Cortex of kidney (tissue), 1 donor: ENCODE results near the gene NTSR1.

ENCODE experiments used
- DNase-seq: peaks from one replicate; lab custom pipeline; 2025; lab: John Stamatoyannopoulos, UW

Gene NTSR1

DNA sequence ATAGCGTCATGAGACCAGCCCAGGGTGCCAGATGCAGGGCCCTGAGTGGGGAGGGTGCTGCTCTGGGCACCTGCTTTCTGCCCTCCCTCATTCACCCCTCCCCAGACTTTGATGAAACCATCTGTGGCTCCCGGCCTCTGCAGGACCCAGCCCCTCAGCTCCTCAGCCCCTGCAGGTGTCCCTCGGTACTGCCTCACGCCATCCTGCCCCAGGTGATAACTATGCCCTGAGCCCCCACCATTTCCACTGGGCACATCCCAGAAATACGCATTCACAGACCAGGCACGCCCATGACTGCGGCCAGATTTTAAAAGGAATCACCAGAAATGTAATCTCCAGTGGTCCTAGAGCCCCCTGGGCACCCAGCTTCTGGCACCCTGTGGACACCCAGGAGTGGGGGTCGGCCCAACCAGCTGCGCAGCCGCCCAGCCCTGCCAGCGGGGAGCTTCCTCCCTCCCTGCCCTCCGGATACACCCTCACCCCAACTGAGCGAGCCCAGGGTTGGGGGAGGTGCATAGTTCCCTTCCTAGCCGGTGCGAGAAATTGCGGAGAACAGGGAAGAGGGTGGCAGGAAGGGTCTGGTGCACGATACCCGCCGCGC, 615 bp upstream of the NTSR1 start:
- no peak for DNase-seq

DNA sequence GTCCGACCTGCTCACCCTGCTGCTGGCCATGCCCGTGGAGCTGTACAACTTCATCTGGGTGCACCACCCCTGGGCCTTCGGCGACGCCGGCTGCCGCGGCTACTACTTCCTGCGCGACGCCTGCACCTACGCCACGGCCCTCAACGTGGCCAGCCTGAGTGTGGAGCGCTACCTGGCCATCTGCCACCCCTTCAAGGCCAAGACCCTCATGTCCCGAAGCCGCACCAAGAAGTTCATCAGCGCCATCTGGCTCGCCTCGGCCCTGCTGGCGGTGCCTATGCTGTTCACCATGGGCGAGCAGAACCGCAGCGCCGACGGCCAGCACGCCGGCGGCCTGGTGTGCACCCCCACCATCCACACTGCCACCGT, 885 bp downstream of the NTSR1 start:
- no peak for DNase-seq

DNA sequence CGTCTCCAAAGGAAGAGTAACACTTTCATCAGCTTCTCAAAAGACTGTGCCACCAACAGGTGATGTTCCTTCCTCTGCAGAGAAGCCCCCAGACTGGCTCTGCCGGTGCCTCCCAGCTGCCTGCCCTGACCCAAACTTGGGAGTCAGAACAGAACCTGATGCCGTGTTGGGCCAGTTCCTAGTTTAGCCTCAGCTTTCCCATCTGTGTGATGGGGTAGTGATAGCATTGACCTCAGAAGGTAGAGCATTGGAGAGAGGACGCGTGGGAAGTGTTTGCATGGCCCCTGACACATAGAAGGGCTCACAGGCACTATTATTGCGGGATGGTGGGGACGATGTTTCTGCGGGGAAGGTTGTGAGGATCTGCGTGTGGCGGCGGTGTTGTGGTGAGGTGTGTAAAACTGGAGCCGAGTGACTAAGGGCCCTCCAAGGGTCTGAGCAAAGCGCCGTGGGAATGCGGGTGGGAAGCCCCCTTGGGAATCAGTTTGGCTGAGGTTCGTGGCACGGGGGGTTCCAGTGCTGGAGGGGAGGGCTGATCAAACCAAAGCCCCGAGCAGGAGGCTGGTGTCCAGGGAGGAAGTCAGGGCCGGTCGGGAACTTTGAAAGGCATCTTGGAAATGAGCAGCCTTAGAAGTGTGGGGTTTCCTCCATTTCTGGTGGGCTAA, 1.7 kb downstream of the NTSR1 start:
- no peak for DNase-seq

DNA sequence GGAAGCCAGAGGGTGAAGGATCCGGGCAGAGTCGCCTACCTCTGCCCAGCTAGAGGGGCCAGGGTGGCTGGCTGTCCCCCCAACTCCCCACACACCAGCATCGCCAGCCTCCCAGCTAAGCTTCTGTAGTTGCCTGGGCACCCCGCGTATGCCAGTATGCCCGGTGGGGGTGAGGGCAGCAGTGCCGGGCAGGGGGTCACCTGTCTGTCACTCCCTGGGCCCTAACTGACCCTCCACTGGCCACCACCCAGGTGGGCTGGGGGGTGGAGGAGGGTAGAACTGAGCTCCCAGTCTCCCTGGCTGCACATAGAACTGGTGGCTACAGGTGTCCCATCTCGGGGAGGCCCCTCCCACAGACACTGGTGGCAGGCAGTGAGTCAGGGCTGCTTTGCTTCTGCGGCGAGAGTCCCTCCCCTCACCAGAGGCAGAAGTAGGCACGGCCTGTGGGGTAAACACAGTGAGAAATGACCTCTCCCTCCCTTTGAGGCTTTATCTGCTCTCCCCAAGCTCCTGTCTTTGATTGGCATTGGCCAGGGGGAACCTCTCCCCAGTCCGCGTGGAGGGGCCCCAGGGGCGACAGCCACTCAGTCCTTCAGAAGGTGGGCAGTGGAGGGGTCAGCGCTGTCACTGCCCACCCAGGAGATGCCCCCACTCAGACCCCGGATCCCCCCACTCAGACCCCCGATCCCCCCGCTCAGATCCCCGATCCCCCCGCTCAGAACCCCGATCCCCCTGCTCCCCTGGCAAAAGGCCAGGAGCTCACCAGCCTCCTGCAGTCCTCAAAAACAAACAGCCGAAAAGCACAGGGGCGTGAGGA, 2.5 kb downstream of the NTSR1 start:
- no peak for DNase-seq

DNA sequence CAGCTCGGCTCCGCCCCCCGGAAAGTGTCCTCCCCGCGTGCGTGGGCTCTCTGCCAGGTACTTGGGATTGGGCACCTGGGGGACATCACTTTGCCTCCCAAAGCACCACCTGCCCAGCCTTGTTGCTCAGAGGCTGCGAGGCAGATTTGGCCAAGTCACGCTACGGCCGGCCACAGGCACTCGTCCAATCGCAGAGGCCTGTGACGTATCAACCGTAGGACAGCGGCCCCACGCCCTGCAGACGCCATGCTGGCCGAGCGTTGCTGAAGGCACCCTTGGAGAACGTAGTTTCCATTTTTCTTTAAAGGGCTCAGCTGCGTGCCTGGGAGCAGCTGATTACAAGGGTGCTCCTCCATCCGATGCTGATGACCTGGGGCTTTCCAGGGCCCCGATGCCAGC, 3.1 kb downstream of the NTSR1 start:
- no peak for DNase-seq

DNA sequence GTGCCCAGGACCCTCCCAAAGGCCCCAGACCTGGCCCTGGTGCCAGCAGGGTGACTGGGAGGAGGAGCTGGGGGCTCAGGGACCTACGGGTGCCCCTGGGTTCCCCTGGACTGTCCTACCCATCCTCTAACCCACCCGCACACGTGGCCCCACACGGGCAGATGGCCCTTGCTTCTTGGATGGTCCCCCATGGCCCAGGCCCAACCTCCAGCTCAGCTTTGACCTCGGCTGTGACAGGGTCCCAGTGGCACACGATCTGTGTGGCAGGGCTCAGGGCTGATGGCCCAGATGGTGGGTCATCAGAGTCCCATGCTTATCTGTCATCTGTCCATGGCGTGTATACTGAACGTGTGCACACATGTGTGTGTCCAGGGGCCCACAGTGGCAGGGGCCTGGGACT, 4.0 kb downstream of the NTSR1 start:
- no peak for DNase-seq

DNA sequence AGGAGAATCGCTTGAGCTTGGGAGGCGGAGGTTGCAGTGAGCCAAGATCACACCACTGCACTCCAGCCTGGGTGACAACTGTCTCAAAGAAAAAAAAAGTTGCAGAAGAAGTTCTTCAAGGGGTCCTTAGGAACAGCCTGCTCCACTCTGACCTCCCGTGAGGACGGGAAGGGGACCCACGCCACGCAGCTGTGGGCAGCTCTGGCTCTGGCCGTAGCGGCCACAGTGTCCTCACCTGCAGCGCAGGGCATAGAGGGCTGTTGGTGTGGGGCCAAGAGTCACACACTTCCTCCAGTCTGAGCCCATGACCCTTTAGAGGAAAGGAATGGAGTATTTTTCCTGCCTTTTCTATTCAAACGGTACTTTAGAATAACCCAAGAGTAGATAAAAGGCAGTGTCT, 5.4 kb downstream of the NTSR1 start:
- no peak for DNase-seq

DNA sequence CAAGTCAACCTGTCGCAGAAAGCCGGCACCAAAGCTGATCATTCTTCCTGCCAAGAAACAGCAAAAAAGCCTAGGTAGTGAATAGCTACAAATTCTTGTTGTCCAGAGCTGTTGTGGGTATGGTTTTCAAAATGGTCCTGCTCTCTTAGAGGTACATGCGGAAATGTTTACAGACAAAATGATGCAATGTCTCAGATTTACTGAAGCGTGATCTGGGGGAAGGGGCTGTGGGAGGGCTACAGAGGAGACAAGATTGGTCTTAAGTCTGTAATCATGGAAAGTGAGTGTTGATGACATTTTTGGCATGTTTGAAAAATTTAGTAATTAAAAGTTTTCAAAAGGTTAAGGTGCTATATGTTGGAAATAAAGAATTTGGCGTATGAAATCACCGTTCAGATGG, 6.2 kb downstream of the NTSR1 start:
- no peak for DNase-seq

DNA sequence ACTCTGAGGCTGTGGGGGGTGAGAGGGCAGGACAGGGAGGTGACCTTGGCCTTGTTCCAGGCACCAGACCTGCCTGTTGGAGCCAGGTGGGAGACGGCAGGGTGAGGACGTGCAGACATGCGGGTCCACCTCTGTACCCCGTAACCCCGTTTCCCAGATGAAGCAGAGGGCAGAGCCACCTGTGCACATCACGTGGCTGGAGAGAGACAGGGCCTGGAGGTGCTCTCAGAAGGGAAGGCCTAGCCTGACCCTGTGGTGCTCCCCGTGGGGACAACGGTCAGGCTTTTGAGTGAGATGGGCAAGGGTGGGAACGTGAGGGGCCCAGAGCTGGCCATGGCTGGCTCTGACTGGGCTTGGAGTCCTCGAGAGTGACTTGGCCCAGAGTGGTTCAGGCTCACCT, 6.6 kb downstream of the NTSR1 start:
- DNase-seq = no peak

DNA sequence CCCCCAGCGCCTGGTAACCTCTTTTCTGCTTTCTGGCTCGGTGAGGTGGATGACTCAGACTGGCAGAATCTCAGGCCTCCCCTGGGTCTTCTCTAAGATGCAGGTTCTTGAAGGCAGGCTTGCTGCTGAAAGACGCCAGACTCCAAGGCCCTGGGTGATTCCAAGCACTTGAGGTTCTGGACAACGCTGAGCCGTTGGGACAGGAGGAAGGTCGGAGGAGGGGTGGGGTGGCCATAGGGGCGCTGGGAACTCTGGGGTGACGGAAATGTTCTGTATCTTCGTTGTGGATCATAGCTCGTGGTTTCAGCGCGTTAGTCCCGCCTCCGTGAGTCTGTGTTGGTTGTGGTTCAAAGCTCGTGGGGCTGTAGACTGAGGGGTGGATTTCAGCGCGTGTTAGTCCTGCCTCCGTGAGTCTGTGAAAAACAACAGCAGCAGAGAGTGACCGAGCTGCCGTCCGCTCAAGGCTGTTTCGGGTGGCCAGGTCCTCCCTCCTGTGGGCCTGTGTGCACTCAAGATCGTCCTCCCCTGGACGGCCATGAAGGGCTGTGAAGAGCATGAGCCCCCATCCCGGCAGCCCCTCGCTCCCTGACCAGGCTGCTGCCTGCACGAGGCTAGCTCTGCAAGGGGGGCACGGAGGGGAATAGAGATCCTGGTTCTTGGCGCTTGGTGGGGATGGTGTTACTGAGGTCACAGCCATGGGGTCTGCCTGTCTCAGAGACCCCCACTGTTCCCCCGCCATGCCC, 7.7 kb downstream of the NTSR1 start:
- no peak for DNase-seq

DNA sequence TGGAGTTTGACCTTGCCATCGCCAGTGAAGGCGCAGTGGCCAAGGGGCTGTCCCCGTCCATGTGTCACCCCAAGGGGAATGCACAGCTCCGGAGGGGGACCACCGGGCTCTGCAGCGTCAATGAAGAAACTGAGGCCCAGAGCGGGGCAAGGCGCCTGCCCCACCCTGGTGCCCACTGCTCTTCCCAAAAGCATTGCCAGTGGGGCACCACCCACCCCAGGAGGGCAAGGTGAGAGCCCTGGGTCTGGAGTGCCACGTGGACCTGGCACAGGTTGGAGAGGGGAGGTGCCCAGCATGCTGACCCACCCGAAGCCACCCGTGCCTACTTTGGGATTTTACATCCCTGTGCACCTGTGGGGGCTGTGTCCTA, 8.3 kb downstream of the NTSR1 start:
- DNase-seq = no peak

DNA sequence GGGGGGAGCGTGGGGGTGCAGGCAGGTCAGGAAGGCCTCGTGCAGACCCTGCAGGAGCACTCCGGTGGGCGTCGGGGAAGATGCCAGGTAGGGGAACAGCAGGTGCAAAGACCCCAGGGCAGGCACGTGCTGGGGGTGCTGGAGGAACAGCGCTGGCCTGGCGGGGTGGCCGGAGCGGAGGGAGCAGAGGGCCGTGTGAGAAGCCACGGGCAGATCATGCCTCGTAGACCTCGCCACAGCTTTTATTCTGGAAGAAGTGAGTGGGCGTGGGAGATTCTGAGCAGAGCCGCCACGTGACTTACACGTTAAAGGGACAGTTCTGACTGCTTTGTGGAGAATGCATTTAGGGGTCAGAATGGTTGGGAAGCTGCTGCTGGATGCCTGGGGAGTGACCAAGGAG, 9.3 kb downstream of the NTSR1 start:
- no peak for DNase-seq

DNA sequence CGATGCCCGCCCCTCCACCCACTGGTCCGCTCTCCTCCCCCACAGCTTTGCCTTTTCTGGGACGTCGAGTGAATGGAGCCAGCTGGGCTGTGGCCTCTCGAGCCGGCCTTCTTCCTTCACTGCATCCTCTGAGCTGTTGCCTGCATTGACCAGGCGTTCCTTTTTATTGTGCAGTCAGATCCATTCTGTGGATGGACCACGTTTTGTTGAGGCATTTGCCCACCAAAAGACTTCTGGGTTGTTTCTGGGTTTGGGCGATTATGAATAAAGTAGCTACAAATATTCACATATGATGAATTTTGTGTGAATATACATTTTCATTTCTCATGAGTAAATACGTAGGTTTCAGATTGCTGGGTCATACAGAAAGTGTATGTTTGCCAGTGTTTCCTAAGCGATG, 9.9 kb downstream of the NTSR1 start:
- DNase-seq = no peak

DNA sequence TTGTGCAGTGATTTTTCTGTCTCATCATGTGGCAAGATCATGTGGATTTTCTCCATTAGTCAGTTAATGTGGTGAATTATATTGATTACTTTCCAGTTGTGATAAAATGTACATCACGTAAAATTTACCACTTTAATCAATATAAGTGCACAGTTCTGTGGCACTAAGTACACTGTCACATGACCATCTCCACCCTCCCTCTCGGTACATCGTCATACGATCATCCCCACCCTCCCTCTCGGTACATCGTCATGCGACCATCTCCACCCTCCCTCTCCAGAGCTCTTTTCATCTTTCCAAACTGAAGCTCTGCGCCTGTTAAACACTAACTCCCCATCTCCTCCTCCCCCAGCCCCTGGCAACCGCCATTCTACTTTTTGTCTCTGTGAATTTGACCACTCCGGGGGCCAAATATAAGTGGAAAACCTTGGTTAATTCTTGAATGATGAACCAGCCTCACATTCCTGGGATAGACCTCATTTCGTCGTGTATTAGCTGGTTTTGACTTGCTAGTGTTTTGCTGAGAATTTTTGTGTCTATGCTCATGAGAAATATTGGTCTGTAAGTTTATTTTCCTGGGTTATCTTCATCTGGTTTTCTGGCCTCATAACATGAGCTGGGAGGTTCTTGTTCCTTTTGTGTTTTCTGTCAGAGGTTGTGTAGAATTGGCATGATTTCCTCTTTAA, 10.8 kb downstream of the NTSR1 start:
- no peak for DNase-seq

DNA sequence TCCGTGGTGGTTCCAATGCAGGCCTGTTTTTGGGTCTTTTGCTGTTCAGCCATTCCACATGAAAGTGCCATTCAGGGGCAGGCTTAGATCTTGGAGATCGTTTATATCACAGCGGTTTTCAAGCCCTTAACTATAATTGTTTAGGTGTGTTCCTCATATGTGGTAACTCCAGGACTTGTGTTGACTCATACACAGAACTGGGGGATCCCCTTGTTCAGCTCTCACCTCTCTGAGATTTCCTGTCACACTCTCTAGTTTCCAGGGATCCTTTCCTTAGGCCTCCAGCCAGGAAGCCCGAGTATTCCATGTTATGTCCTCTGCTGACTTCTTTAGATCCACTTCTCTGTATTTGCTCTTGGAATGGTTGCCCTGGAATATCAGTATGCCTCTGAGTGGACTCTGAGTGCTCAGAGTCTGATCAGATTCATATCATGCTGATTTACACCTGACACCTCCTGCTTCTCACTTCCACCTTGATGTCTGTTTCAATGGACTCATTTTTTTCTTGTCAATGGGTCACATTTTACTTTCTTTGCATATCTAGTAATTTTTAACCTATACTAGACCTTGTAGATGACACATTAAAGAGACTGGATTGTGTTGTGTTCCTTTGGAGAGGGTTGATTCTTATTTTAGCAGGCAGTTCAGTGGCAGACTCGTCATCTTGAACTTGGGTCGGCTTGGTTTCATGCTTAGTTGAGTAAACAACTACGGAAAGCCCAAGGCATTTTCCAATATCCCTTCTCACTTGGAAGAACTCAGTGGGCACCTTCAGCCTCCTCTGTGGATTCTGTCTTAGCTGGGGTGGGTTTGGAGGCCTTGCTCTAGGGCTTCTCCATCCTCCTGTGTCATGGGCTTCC, 13.1 kb downstream of the NTSR1 start:
- DNase-seq = no peak

DNA sequence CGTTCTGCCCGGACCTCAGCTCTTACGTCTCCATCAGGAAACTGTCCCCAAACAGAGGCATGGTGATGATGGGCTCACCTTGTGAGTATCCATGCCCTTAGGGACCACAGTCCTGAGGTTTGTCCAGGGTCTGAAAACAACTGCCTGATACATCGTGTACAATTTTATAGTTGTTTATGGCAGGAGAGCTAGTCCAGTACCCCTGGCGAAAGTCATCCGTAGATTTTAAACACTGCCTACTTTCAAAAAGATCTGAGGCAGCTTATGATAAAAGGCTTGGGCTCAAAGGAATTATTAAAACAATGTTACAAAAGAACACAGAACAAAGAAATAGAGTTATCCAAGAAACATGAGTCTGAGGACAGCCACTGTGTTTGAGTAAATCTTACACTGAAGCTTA, 14.0 kb downstream of the NTSR1 start:
- no peak for DNase-seq

DNA sequence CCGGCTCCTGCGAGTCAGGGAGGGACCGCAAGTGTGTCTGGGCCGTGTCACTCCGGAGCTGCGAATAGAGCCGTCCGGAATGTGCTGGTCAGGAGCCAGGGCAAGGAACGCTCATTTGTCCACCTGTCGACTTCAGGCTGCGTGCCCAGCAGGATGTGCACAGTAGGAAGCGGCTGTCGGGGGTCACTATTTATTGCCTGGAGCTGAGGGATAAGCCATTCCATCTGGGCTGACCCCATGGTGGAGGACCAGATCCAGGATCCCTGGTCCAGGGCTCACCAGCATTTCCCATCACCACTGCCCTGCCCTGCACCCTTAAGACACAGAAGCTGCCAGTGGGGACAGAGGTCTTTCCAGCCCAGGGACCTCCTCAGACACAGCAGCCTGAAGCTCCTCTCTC, 14.7 kb downstream of the NTSR1 start:
- no peak for DNase-seq

DNA sequence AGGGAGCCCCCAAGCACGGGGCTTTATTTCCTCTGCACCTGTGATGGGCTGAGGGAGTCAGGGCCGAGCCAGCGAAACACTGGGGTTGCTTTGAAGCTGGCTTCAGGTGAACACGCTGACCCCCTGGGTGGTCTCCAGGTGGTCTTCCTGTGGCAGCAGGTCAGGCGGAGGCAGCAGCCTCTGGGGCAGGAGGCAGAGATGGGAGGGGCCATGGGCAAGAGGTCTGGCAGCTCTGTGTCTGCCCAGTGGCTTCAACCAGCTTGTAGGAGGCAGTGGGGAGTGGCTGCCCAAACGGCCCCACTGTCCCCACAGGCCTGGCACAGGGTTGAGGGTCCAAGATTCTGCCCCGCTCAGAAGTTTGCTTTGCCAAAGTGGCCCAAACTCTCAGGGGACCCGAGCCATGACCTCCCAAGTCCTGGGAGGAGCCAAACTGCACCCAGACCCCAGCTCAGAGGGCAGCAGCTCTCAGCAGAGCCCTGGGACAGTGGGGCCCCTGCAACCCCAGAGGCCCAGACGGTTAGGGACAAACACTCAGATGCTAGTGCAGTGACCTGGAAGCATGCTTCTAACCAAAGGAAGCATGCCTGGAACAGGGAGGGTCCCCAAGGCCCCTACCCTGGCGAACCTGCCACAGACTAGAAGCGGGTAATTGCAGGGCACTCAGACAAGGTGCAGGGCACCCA, 15.3 kb downstream of the NTSR1 start:
- no peak for DNase-seq

DNA sequence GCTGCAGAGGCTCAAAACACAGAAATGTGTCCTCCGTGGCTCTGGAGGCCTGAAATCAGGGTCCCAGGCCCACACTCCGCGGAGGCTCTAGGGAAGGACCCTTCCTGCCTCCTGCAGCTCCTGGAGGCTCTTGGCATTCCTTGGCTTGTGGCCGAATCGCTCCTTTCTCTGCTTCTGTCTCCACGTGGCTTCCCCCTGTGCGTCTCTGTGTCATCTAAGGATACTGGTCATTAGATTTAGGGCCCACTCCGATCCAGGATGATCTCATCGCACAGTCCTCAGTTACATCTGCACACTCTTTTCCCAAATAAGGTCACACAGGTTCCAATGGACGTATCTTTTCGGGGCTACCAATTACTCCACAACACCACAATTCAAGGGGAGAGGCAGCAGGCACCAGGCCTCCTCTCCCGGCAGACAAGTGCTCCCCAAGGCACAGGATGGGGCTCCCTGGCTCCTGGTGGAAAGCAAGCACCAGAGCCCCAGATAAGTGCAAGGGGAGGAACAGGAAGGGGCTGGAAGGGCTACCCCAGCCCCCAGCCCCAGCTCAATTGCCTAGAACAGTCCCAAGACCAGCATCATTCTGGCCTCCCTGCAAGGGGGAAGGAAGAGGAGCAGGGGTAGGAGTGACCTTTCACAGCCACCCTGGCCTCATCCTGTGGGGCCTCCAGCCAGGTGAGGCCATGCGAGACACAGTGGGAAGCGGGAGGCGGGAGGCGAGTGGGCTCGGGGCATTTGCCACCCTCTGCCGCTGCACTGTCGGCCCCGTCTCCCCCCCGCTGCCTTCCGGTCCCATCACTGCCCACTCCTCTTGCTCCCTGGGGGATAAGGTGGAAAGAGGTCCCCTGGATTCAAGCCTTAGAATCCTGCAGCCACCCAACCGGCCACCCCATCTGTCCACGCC, 16.3 kb downstream of the NTSR1 start:
- DNase-seq = no peak
